HG02798 (cell line): ENCODE measurements around the gene OR1D5.
"Not testable (repeated sequence)": the region's sequence is repeated elsewhere in the genome, so short reads cannot be mapped to it uniquely, and the experiment has no call there.

Source experiments
- ATAC-seq: cut with Tn5 transposase; IDR thresholded peaks from one replicate; pipeline ENCODE4 v1.9.1; 2021; ENCODE audit warnings: mild to moderate bottlenecking; ENCODE audit not compliant: unreplicated experiment, poor library complexity

Gene OR1D5

GRCh38 chr17:3032258-3033247 lies 30.9 kb downstream of the OR1D5 start:
- no peak for ATAC-seq

- not testable (repeated sequence) for ATAC-seq
Observed at GRCh38 chr17:3030852-3031470, 32.4 kb downstream of the OR1D5 start.

- no peak for ATAC-seq
Observed at GRCh38 chr17:3030096-3030495, 33.3 kb downstream of the OR1D5 start.

GRCh38 chr17:3029213-3029913 lies 34.0 kb downstream of the OR1D5 start:
- ATAC-seq = no peak

- ATAC-seq = no peak
Observed at GRCh38 chr17:3027786-3028532, 35.4 kb downstream of the OR1D5 start.

GRCh38 chr17:3026856-3027751 lies 36.3 kb downstream of the OR1D5 start:
- ATAC-seq = no peak

- no peak for ATAC-seq
Observed at GRCh38 chr17:3026125-3026855, 37.1 kb downstream of the OR1D5 start.

GRCh38 chr17:3025421-3026124 lies 37.8 kb downstream of the OR1D5 start:
- no peak for ATAC-seq

GRCh38 chr17:3024346-3024745 lies 39.1 kb downstream of the OR1D5 start:
- no peak for ATAC-seq

- no peak for ATAC-seq
Observed at GRCh38 chr17:3022197-3022596, 41.2 kb downstream of the OR1D5 start.

- ATAC-seq = no peak
Observed at GRCh38 chr17:3020381-3020780, 43.0 kb downstream of the OR1D5 start.

- ATAC-seq = no peak
Observed at GRCh38 chr17:3019761-3020160, 43.6 kb downstream of the OR1D5 start.

GRCh38 chr17:3017936-3018335 lies 45.5 kb downstream of the OR1D5 start:
- no peak for ATAC-seq

GRCh38 chr17:3015890-3016289 lies 47.5 kb downstream of the OR1D5 start:
- ATAC-seq = no peak

- ATAC-seq = no peak
Observed at GRCh38 chr17:3012926-3013581, 50.4 kb downstream of the OR1D5 start.
